Osteoblast (primary cell): Measurements from ENCODE around the gene ARHGAP27. TPM values are rescaled to one million over a fixed set of nuclear protein-coding genes. Genes with fewer than 3 reads are reported as not detected.
A peak's percentile ranks its signal among the peaks of the same experiment; 100 is the strongest.
"Not testable (repeated sequence)": the region's sequence is repeated elsewhere in the genome, so short reads cannot be mapped to it uniquely, and the experiment has no call there.

Experiments
- DNase-seq: peaks from one replicate; pipeline ENCODE4 v3.0.0; 2011; ENCODE audit warnings: low spot score, mixed read lengths; ENCODE audit not compliant: insufficient read length; ENCODE audit errors: missing footprints
- H2AFZ ChIP-seq: 2 replicates; pipeline ENCODE4 v1.6.0; 2011; ENCODE audit warnings: mild to moderate bottlenecking, low read length
- H3K27ac ChIP-seq: 2 replicates; pipeline ENCODE4 v1.5.1; 2011; ENCODE audit warnings: mild to moderate bottlenecking, low read depth, low read length, moderate library complexity
- H3K27me3 ChIP-seq: 2 replicates; pipeline ENCODE4 v1.6.0; 2012; ENCODE audit warnings: mild to moderate bottlenecking, control low read depth, inconsistent platforms, low read length, moderate library complexity; ENCODE audit not compliant: insufficient read depth
- H3K36me3 ChIP-seq: 2 replicates; pipeline ENCODE4 v1.5.1; 2011; ENCODE audit warnings: mild to moderate bottlenecking, low read length, control low read depth, moderate library complexity; ENCODE audit not compliant: insufficient read depth
- H3K4me1 ChIP-seq: 2 replicates; pipeline ENCODE4 v1.5.1; 2011; ENCODE audit warnings: mild to moderate bottlenecking, low read length, control low read depth, moderate library complexity; ENCODE audit not compliant: insufficient read depth
- H3K4me2 ChIP-seq: 2 replicates; pipeline ENCODE4 v1.6.0; 2011; ENCODE audit warnings: mild to moderate bottlenecking, low read length; ENCODE audit not compliant: insufficient read depth
- H3K4me3 ChIP-seq: fragments of 200-600 bp; sonication (generic); 3 replicates; pipeline ENCODE4 v1.5.1; 2012; ENCODE audit warnings: mild to moderate bottlenecking, low read length, inconsistent platforms; ENCODE audit not compliant: insufficient read depth
- H3K79me2 ChIP-seq: 2 replicates; pipeline ENCODE4 v1.6.0; 2012; ENCODE audit warnings: mild to moderate bottlenecking, low read length, control low read depth, inconsistent platforms; ENCODE audit not compliant: insufficient read depth
- H3K9me3 ChIP-seq: 2 replicates; pipeline ENCODE4 v1.5.1; 2011; ENCODE audit warnings: low read depth, low read length, control low read depth
- H4K20me1 ChIP-seq: 2 replicates; pipeline ENCODE4 v1.6.0; 2012; ENCODE audit warnings: mild to moderate bottlenecking, low read length, control low read depth; ENCODE audit not compliant: insufficient read depth
- CTCF ChIP-seq: IDR thresholded peaks from 2 replicates; pipeline ENCODE4 v1.5.1; 2011; ENCODE audit warnings: mild to moderate bottlenecking, low read depth, low read length, moderate library complexity; ENCODE audit errors: extremely low read depth
- total RNA-seq: library from RNA; depleted of rRNA; stranded (reverse); fragments of >200 nt; gene quantifications from 2 replicates; pipeline ENCODE4 v1.2.3, GENCODE V29; 2012

Gene ARHGAP27
- total RNA-seq, 1 donor, result 2.9 TPM

GRCh38 chr17:45346216-45347015 lies 86.3 kb downstream of the ARHGAP27 start:
- H3K4me1 ChIP-seq, result peaks cover 36% of the 10 kb centered on the region
- peak overlapping the region; percentile 1 for H2AFZ ChIP-seq
- no peaks in the 10 kb centered on the region for H4K20me1 ChIP-seq
- no peaks in the 10 kb centered on the region for H3K9me3 ChIP-seq
- peak overlapping the region; percentile 53 for H3K4me2 ChIP-seq
- no peak overlapping the region for H3K4me3 ChIP-seq
- no peaks in the 10 kb centered on the region for H3K27me3 ChIP-seq
- DNase-seq, result peak; percentile 80
- TF ChIP-seq CTCF, result no peak
- H3K36me3 ChIP-seq, result no peaks in the 10 kb centered on the region
- H3K27ac ChIP-seq, result peak overlapping the region; percentile 52
- no peaks in the 10 kb centered on the region for H3K79me2 ChIP-seq

GRCh38 chr17:45345554-45346215 lies 87.0 kb downstream of the ARHGAP27 start:
- peak overlapping the region; percentile 1 for H2AFZ ChIP-seq
- H3K27me3 ChIP-seq, result no peaks in the 10 kb centered on the region
- peak; percentile 66 for DNase-seq
- peaks cover 43% of the 10 kb centered on the region for H3K4me1 ChIP-seq
- H3K4me2 ChIP-seq, result peak overlapping the region; percentile 53
- H3K27ac ChIP-seq, result peak overlapping the region; percentile 52
- no peaks in the 10 kb centered on the region for H3K79me2 ChIP-seq
- TF ChIP-seq CTCF, result no peak
- H4K20me1 ChIP-seq, result no peaks in the 10 kb centered on the region
- H3K9me3 ChIP-seq, result no peaks in the 10 kb centered on the region
- no peaks in the 10 kb centered on the region for H3K36me3 ChIP-seq
- H3K4me3 ChIP-seq, result no peak overlapping the region

- H3K9me3 ChIP-seq, result no peaks in the 10 kb centered on the region
These were observed 87.5 kb downstream of the ARHGAP27 start for GRCh38 chr17:45345246-45345553.

GRCh38 chr17:45343967-45344664 lies 88.6 kb downstream of the ARHGAP27 start:
- not testable (repeated sequence) for H3K36me3 ChIP-seq, H2AFZ ChIP-seq, H3K27me3 ChIP-seq, H4K20me1 ChIP-seq, H3K79me2 ChIP-seq, H3K4me3 ChIP-seq, DNase-seq, H3K27ac ChIP-seq, H3K9me3 ChIP-seq, H3K4me2 ChIP-seq
- H3K4me1 ChIP-seq, result peaks cover 43% of the 10 kb centered on the region

More at GRCh38 chr17:45345246-45345553, 87.5 kb downstream of the ARHGAP27 start:
- Histone ChIP-seq H2AFZ (no peak overlapping the region), H4K20me1 (no peaks in the 10 kb centered on the region), H3K36me3 (no peaks in the 10 kb centered on the region), H3K4me1 (peaks cover 43% of the 10 kb centered on the region), H3K27me3 (no peaks in the 10 kb centered on the region), H3K27ac (peak overlapping the region; percentile 52), H3K4me2 (peak overlapping the region; percentile 53), H3K4me3 (no peak overlapping the region), H3K79me2 (no peaks in the 10 kb centered on the region)
- no peak for TF ChIP-seq CTCF
- peak; percentile 68 for DNase-seq

Other genes starting within 250 kb of the ARHGAP27 start
- 2.7 and 3.6 TPM in 2 replicates for gene FMNL1, start 211.0 kb downstream of the ARHGAP27 start, total RNA-seq
- gene SPATA32, start 170.8 kb downstream of the ARHGAP27 start, total RNA-seq, result not detected in 2 replicates
- 2.7 and 3.6 TPM in 2 replicates for gene MAP3K14, start 115.8 kb downstream of the ARHGAP27 start, total RNA-seq
- 30.8 and 38.0 TPM in 2 replicates for gene PLEKHM1, start 57.9 kb upstream of the ARHGAP27 start, total RNA-seq